Panc1 (cell line): ENCODE measurements around the gene HOXA4.

Experiments
- SIN3A ChIP-seq: IDR thresholded peaks from 2 replicates; pipeline ENCODE4 v1.6.1; 2012; ENCODE audit warnings: low read depth, mild to moderate bottlenecking, low read length, moderate library complexity, borderline replicate concordance; ENCODE audit not compliant: insufficient read depth
- TF ChIP-seq, protein P1 (sequence below): fragments of 450-650 bp; IDR thresholded peaks from 2 replicates; pipeline ENCODE4 v1.5.1; 2017; ENCODE audit warnings: mild to moderate bottlenecking

DNA sequence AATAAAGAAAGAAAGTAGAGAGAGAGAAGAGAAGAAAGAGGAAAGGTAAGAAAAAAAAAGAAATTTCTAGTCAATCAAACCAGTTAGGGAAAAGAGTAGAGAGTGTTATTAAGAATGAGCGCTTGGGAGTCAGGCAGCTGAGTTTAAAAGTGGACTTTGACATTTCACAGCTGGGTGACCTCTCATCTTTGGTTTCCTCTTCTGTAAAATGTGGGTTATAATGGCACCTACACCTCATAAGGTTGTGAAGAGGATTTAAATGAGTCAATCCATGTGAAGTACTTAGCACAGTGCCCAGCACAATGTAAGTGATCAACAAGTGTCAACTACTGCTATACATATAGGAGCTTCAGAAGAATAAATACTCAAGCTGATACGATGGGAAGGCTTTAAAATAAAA, 46.9 kb downstream of the HOXA4 start:
- TF ChIP-seq, protein P1, sequence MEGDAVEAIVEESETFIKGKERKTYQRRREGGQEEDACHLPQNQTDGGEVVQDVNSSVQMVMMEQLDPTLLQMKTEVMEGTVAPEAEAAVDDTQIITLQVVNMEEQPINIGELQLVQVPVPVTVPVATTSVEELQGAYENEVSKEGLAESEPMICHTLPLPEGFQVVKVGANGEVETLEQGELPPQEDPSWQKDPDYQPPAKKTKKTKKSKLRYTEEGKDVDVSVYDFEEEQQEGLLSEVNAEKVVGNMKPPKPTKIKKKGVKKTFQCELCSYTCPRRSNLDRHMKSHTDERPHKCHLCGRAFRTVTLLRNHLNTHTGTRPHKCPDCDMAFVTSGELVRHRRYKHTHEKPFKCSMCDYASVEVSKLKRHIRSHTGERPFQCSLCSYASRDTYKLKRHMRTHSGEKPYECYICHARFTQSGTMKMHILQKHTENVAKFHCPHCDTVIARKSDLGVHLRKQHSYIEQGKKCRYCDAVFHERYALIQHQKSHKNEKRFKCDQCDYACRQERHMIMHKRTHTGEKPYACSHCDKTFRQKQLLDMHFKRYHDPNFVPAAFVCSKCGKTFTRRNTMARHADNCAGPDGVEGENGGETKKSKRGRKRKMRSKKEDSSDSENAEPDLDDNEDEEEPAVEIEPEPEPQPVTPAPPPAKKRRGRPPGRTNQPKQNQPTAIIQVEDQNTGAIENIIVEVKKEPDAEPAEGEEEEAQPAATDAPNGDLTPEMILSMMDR: no peak
- no peak for TF ChIP-seq SIN3A
